Common myeloid progenitor, CD34-positive (primary cell): ENCODE results near the gene FAM120C.

Source experiments
- CTCF ChIA-PET: fragments of 350-600 bp; sonication (Branson Sonifier 250); formaldehyde crosslinking; loops from one replicate; lab custom pipeline; 2021; ENCODE audit warnings: antibody characterized with exemption; lab: Charles Lee
- POLR2A ChIA-PET: fragments of 350-600 bp; sonication (Branson Sonifier 250); formaldehyde crosslinking; loops from one replicate; lab custom pipeline; 2021; ENCODE audit warnings: antibody characterized with exemption; lab: Charles Lee
- DNase-seq, 3 donors: peaks; one replicate each; pipeline versions ENCODE4 v3.0.0 to v3.0.0-alpha.2; 2013
- H3K27ac ChIP-seq, 2 experiments: 1 replicate in 1 of 2; 2 replicates in 1 of 2; pipeline ENCODE4 v1.7.0; 2013; ENCODE audit warnings: inconsistent platforms in 2 of 2, low read length in 2 of 2, mild to moderate bottlenecking in 2 of 2, low read depth in 1 of 2, moderate library complexity in 1 of 2; ENCODE audit not compliant: severe bottlenecking in 2 of 2, insufficient read depth in 1 of 2, poor library complexity in 1 of 2
- H3K27me3 ChIP-seq, 5 experiments: replicated peaks in 2 of 5; 1 replicate in 3 of 5; 2 replicates in 2 of 5; pipeline versions ENCODE4 v1.6.1 to v1.7.0; 2013; ENCODE audit warnings: low read length in 4 of 5, mild to moderate bottlenecking in 2 of 5, moderate library complexity in 2 of 5, inconsistent platforms in 1 of 5; ENCODE audit not compliant: insufficient read depth in 5 of 5, control insufficient read depth in 4 of 5
- H3K36me3 ChIP-seq, 4 experiments: 1 replicate in 2 of 4; 2 replicates in 2 of 4; pipeline versions ENCODE4 v1.6.1 to v1.7.0; 2013; ENCODE audit warnings: low read length in 3 of 4, control low read depth in 1 of 4, mild to moderate bottlenecking in 1 of 4; ENCODE audit not compliant: control insufficient read depth in 4 of 4, insufficient read depth in 4 of 4
- H3K4me1 ChIP-seq, 4 experiments: 1 replicate in 3 of 4; 2 replicates in 1 of 4; pipeline versions ENCODE4 v1.6.1 to v1.7.1; 2013; ENCODE audit warnings: low read length in 3 of 4, mild to moderate bottlenecking in 3 of 4, control low read depth in 1 of 4, inconsistent platforms in 1 of 4, moderate library complexity in 1 of 4; ENCODE audit not compliant: control insufficient read depth in 4 of 4, insufficient read depth in 4 of 4; ENCODE audit errors: control extremely low read depth in 1 of 4
- H3K4me3 ChIP-seq, 7 experiments: 1 replicate in 4 of 7; 2 replicates in 3 of 7; pipeline versions ENCODE4 v1.5.1 to v1.7.0; 2013; ENCODE audit warnings: mild to moderate bottlenecking in 7 of 7, low read length in 6 of 7, moderate library complexity in 6 of 7, inconsistent platforms in 2 of 7, low read depth in 2 of 7, control low read depth in 1 of 7; ENCODE audit not compliant: insufficient read depth in 4 of 7, control insufficient read depth in 1 of 7; ENCODE audit errors: extremely low read depth in 1 of 7
- H3K9me3 ChIP-seq, 5 experiments: 1 replicate in 4 of 5; 2 replicates in 1 of 5; pipeline versions ENCODE4 v1.6.1 to v1.7.1; 2013; ENCODE audit warnings: low read length in 4 of 5, mild to moderate bottlenecking in 2 of 5, inconsistent platforms in 1 of 5, low read depth in 1 of 5, moderate library complexity in 1 of 5; ENCODE audit not compliant: control insufficient read depth in 4 of 5, insufficient read depth in 2 of 5; ENCODE audit errors: control extremely low read depth in 1 of 5
- WGBS: methylation state at CpG from one replicate; pipeline ENCODE4 v1.1.5; 2013; ENCODE audit not compliant: insufficient coverage; 5-methylcytosine and 5-hydroxymethylcytosine counted together

Gene FAM120C

GRCh38 chrX:54043541-54044125 is 139.4 kb downstream of the FAM120C start:
- ChIA-PET POLR2A (no interaction called here), CTCF (interaction anchor here (0.5 kb wide), 1 partner anchor 516 kb away, joined by 3 read pairs; no protein-coding TSS in a partner anchor)
- peak overlapping the region; percentile 70 to 90 for H3K27ac ChIP-seq
- peaks cover 0 to 17% (median 1%) of the 10 kb centered on the region in 4 experiments for H3K4me1 ChIP-seq
- WGBS = 32% methylated on average over 39 of the region's 43 CpGs
- peak; percentile 21 to 35 (median 35) for DNase-seq
- peaks cover 0 to 2% (median 0%) of the 10 kb centered on the region in 5 experiments for H3K9me3 ChIP-seq
- H3K36me3 ChIP-seq = peaks cover 0 to 23% (median 6%) of the 10 kb centered on the region in 4 experiments
- H3K27me3 ChIP-seq = peaks cover 0 to 3% (median 0%) of the 10 kb centered on the region in 5 experiments
- peak overlapping the region; percentile 70 to 87 (median 78) for H3K4me3 ChIP-seq

- H3K4me3 ChIP-seq = peak overlapping the region in 6 of 7 experiments; percentile 70 to 87 (median 80)
- peak overlapping the region; percentile 15 to 90 for H3K27ac ChIP-seq
- DNase-seq = peak in 1 of 3 donors; percentile 16
- peaks cover 0 to 2% (median 0%) of the 10 kb centered on the region in 5 experiments for H3K9me3 ChIP-seq
- CTCF ChIA-PET = interaction anchor here (0.5 to 0.6 kb wide), 2 partner anchors 128 to 412 kb away, joined by 3 to 4 read pairs; no protein-coding TSS in a partner anchor
- peaks cover 0 to under 1% (median 0%) of the 10 kb centered on the region in 5 experiments for H3K27me3 ChIP-seq
- H3K4me1 ChIP-seq = peaks cover 0 to 17% (median 1%) of the 10 kb centered on the region in 4 experiments
- POLR2A ChIA-PET = no interaction called here
- 40% methylated on average over 9 of the region's 11 CpGs for WGBS
- H3K36me3 ChIP-seq = peaks cover 0 to 26% (median 6%) of the 10 kb centered on the region in 4 experiments
These were observed 140.0 kb downstream of the FAM120C start for GRCh38 chrX:54043056-54043455.

- Histone ChIP-seq H3K4me1 (peaks cover 0 to 17% (median 1%) of the 10 kb centered on the region in 4 experiments), H3K36me3 (peaks cover 0 to 26% (median 6%) of the 10 kb centered on the region in 4 experiments), H3K9me3 (peaks cover 0 to 2% (median 0%) of the 10 kb centered on the region in 5 experiments), H3K4me3 (peak overlapping the region in 5 of 7 experiments; percentile 77 to 87 (median 82)), H3K27me3 (no peaks in the 10 kb centered on the region), H3K27ac (peak overlapping the region in 1 of 2 experiments; percentile 15)
- ChIA-PET POLR2A (no interaction called here), CTCF (interaction anchor here (0.5 to 0.6 kb wide), 2 partner anchors 128 to 411 kb away, joined by 3 to 4 read pairs; no protein-coding TSS in a partner anchor)
- 39% methylated on average over 26 of the region's 26 CpGs for WGBS
- DNase-seq = peak; percentile 53 to 73 (median 72)
These were observed 140.4 kb downstream of the FAM120C start for GRCh38 chrX:54042609-54043021.

GRCh38 chrX:54030329-54030728 is 152.7 kb downstream of the FAM120C start:
- Histone ChIP-seq H3K4me3 (no peak overlapping the region), H3K9me3 (no peaks in the 10 kb centered on the region), H3K4me1 (no peaks in the 10 kb centered on the region), H3K36me3 (peaks cover 5 to 49% (median 22%) of the 10 kb centered on the region in 4 experiments), H3K27me3 (peaks cover 0 to 2% (median 0%) of the 10 kb centered on the region in 5 experiments), H3K27ac (no peak overlapping the region)
- CTCF ChIA-PET = interaction anchor here (1.2 kb wide), 1 partner anchor 9 kb away, joined by 3 read pairs; no protein-coding TSS in a partner anchor
- no peak for DNase-seq
- 98% methylated on average over 4 of the region's 4 CpGs for WGBS
- POLR2A ChIA-PET = no interaction called here

- CTCF ChIA-PET = interaction anchor here (1.2 kb wide), 1 partner anchor 10 kb away, joined by 3 read pairs; no protein-coding TSS in a partner anchor
- 90% methylated on average over 10 of the region's 10 CpGs for WGBS
These were observed 153.4 kb downstream of the FAM120C start for GRCh38 chrX:54029529-54030143.

GRCh38 chrX:54024350-54024749 is 158.7 kb downstream of the FAM120C start:
- no peak for DNase-seq
- H3K27ac ChIP-seq = no peak overlapping the region
- H3K4me1 ChIP-seq = no peaks in the 10 kb centered on the region
- ChIA-PET CTCF (no interaction called here), POLR2A (no interaction called here)
- no peaks in the 10 kb centered on the region for H3K9me3 ChIP-seq
- H3K4me3 ChIP-seq = no peak overlapping the region
- H3K27me3 ChIP-seq = no peaks in the 10 kb centered on the region
- H3K36me3 ChIP-seq = peaks cover 4 to 33% (median 10%) of the 10 kb centered on the region in 4 experiments
- 89% methylated on average over 2 of the region's 5 CpGs for WGBS

More at GRCh38 chrX:54029529-54030143, 153.4 kb downstream of the FAM120C start:
- Histone ChIP-seq H3K36me3 (peaks cover 7 to 48% (median 22%) of the 10 kb centered on the region in 4 experiments), H3K9me3 (no peaks in the 10 kb centered on the region), H3K27me3 (peaks cover 0 to 2% (median 0%) of the 10 kb centered on the region in 5 experiments), H3K4me3 (no peak overlapping the region), H3K4me1 (no peaks in the 10 kb centered on the region), H3K27ac (no peak overlapping the region)
- DNase-seq = no peak
- POLR2A ChIA-PET = no interaction called here
